GM12878 (cell line): ENCODE measurements around the gene ANAPC7. TPM values are rescaled to one million over a fixed set of nuclear protein-coding genes. Genes with fewer than 3 reads are reported as not detected.

ENCODE experiments used
- BHLHE40 ChIP-seq, 2 experiments: fragments of 450-650 bp in 1 of 2; IDR thresholded peaks; 2 replicates each; pipeline ENCODE4 v1.6.1; 2011 to 2017; ENCODE audit warnings: low read depth in 2 of 2, borderline replicate concordance in 1 of 2, improper control_type of control experiment in 1 of 2, low read length in 1 of 2, mild to moderate bottlenecking in 1 of 2
- HCFC1 ChIP-seq: fragments of 150-350 bp; IDR thresholded peaks from 2 replicates; pipeline ENCODE4 v1.6.1; 2014; ENCODE audit warnings: low read length
- IKZF1 ChIP-seq: fragments of 450-650 bp; conservative IDR thresholded peaks from 2 replicates; pipeline ENCODE4 v1.6.1; 2017; ENCODE audit warnings: antibody characterized with exemption, mild to moderate bottlenecking
- IKZF2 ChIP-seq, 2 experiments: fragments of 450-650 bp; IDR thresholded peaks; 2 replicates each; pipeline ENCODE4 v1.6.1; 2017; ENCODE audit warnings: mild to moderate bottlenecking in 2 of 2, moderate library complexity in 2 of 2
- MTA2 ChIP-seq: fragments of 450-650 bp; IDR thresholded peaks from 2 replicates; pipeline ENCODE4 v1.6.1; 2016; ENCODE audit warnings: low read depth, mild to moderate bottlenecking, moderate library complexity
- MTA3 ChIP-seq: IDR thresholded peaks from 2 replicates; pipeline ENCODE4 v1.6.1; 2012; ENCODE audit warnings: low read length, inconsistent platforms, borderline replicate concordance
- MXI1 ChIP-seq: fragments of 150-350 bp; IDR thresholded peaks from 2 replicates; pipeline ENCODE4 v1.6.1; 2011; ENCODE audit warnings: low read depth, mild to moderate bottlenecking, inconsistent platforms, low read length, improper control_type of control experiment
- MYB ChIP-seq: fragments of 150-350 bp; IDR thresholded peaks from 2 replicates; pipeline ENCODE4 v1.6.1; 2014; ENCODE audit warnings: mild to moderate bottlenecking, low read depth, low read length, borderline replicate concordance
- MYC ChIP-seq: IDR thresholded peaks from 2 replicates; pipeline ENCODE4 v1.6.1; 2011; ENCODE audit warnings: mild to moderate bottlenecking, low read length, moderate library complexity, inconsistent platforms; ENCODE audit not compliant: insufficient read depth, insufficient replicate concordance, insufficient read length, severe bottlenecking
- NBN ChIP-seq: fragments of 450-650 bp; IDR thresholded peaks from 2 replicates; pipeline ENCODE4 v1.6.1; 2016
- POLR2A ChIP-seq: IDR thresholded peaks from 2 replicates; pipeline ENCODE4 v1.6.1; 2011; ENCODE audit warnings: low read depth, mild to moderate bottlenecking, low read length
- POLR2AphosphoS5 ChIP-seq: IDR thresholded peaks from 2 replicates; pipeline ENCODE4 v1.6.1; 2011; ENCODE audit warnings: mild to moderate bottlenecking, low read length, inconsistent platforms
- RAD21 ChIP-seq: IDR thresholded peaks from 2 replicates; pipeline ENCODE4 v1.6.1; 2011; ENCODE audit warnings: mild to moderate bottlenecking, low read depth, low read length, moderate library complexity; ENCODE audit not compliant: insufficient read depth
- RUNX3 ChIP-seq: IDR thresholded peaks from 2 replicates; pipeline ENCODE4 v1.6.1; 2012; ENCODE audit warnings: low read length, inconsistent platforms
- SMC3 ChIP-seq: IDR thresholded peaks from 2 replicates; pipeline ENCODE4 v1.6.1; 2011; ENCODE audit warnings: low read length, improper control_type of control experiment, borderline replicate concordance
- STAT1 ChIP-seq: fragments of 450-650 bp; conservative IDR thresholded peaks from 2 replicates; pipeline ENCODE4 v1.6.1; 2014; ENCODE audit warnings: antibody characterized with exemption, mild to moderate bottlenecking
- TAF1 ChIP-seq: IDR thresholded peaks from 2 replicates; pipeline ENCODE4 v1.6.1; 2011; ENCODE audit warnings: mild to moderate bottlenecking, low read depth, low read length, borderline replicate concordance
- polyA plus RNA-seq, 11 experiments: library from polyadenylated mRNA; depleted of rRNA in 4 of 11; unstranded in 6 of 11; stranded (reverse) in 5 of 11; fragments of >200 nt; fragmentation: Nextera tagmentation in 4 of 11; fragmentation: Illumina TruSeq in 1 of 11; extraction: Ambion mirVana in 4 of 11; extraction: Trizol in 1 of 11; gene quantifications; 1 replicate in 1 of 11; 2 replicates in 10 of 11; pipeline versions ENCODE4 v1.2.1 to v1.2.3, GENCODE V29; 2011 to 2016; ENCODE audit warnings: inconsistent platforms in 2 of 11, missing spikeins in 2 of 11, low read depth in 1 of 11
- total RNA-seq, 4 experiments: library from RNA; depleted of rRNA in 3 of 4; stranded (reverse); fragments of >200 nt in 3 of 4; fragmentation: Illumina TruSeq in 1 of 4; extraction: Trizol in 1 of 4; gene quantifications; 2 replicates each; pipeline versions ENCODE4 v1.2.1 to v1.2.3, GENCODE V29; 2013 to 2021
- TF ChIP-seq, protein P1 (sequence below): IDR thresholded peaks from 2 replicates; pipeline ENCODE4 v1.6.1; 2012; ENCODE audit warnings: low read depth, low read length, improper control_type of control experiment
- TF ChIP-seq, protein P2 (sequence below): fragments of 450-650 bp; conservative IDR thresholded peaks from 2 replicates; pipeline ENCODE4 v1.6.1; 2017; ENCODE audit warnings: mild to moderate bottlenecking, moderate library complexity
- TF ChIP-seq, protein P3 (sequence below): fragments of 450-650 bp; formaldehyde crosslinking; IDR thresholded peaks from 2 replicates; pipeline ENCODE4 v1.4.0; 2022; ENCODE audit warnings: mild to moderate bottlenecking, moderate library complexity
- TF ChIP-seq, protein P4 (sequence below): fragments of 150-350 bp; IDR thresholded peaks from 2 replicates; pipeline ENCODE4 v1.6.1; 2016; ENCODE audit warnings: low read depth, low read length

Gene ANAPC7
- total and polyA plus RNA-seq, 10 of the 15 experiments (the other 5 are each of a cell fraction or from before 2014, with no cell fraction given) = 24.5 to 77.9 (median 58.6) TPM

DNA sequence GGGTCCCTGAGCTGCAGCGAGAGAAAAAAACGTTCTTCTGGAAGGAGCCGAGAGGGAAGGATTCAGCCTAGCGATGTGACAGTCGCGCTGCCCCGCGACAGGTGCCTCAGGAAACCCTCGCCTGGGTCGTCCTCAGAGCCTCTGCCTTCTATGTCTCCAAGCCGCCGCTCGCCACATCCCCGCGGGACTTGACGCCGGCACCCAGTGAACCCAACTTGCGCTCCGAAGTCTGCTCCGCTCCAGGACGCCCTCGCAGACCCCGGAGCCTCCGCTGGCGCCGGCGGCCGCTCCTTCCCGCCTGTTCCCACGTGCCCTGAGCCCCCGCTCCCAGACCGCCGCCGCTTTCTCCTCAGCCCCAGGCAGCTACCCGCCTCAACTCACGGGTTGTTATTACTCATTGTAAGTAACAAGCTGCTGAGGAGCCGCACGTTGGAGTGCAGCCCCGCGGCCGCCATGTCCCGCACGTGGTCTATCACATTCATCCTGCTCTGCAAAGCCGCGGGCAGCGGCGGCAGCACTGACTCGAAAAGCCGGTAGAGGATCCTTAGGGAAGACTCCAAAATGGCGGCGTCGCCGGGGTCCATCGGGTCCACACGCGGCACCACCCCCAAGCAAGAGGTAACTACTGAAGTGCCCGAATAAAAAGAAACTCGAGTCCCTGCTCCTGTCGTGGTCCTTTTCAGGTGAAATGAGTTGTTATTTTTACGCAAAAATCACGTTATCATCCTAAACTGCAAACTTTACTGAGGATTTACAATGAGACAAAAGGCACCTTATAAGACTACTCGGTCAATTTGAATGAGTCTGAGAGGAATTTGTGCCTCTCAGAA is at the start of gene ANAPC7 (continued):
- TF ChIP-seq MTA3 (peak; percentile 70; the same call in 1 of the 2 replicates), MXI1 (peak; percentile 93), MTA2 (no peak), BHLHE40 (IDR thresholded peaks at IDR 0.05; ENCODE audit: borderline replicate concordance in 1 of 2, low read depth in 2 of 2, low read length in 1 of 2) (peak in 1 of 2 experiments; percentile 69; a peak in 3 of 4 replicates), IKZF1 (peak; percentile 88), MYC (peak; percentile 79), POLR2A (peak; percentile 84), MYB (peak; percentile 95), NBN (peak; percentile 56; the same call in 1 of the 2 replicates), IKZF2 (IDR thresholded peaks at IDR 0.05) (peak; percentile 78 to 80; a peak in 3 of 4 replicates), HCFC1 (peak; percentile 57), SMC3 (no peak), POLR2AphosphoS5 (peak; percentile 91), STAT1 (0 out of 2 replicates have a peak, but pooled peaks have one; percentile 63), TAF1 (peak; percentile 82; the same call in 1 of the 2 replicates), RUNX3 (peak; percentile 18), RAD21 (no peak)
- TF ChIP-seq, protein P1, sequence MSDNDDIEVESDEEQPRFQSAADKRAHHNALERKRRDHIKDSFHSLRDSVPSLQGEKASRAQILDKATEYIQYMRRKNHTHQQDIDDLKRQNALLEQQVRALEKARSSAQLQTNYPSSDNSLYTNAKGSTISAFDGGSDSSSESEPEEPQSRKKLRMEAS = peak; percentile 59; the same call in 1 of the 2 replicates
- TF ChIP-seq, protein P2, sequence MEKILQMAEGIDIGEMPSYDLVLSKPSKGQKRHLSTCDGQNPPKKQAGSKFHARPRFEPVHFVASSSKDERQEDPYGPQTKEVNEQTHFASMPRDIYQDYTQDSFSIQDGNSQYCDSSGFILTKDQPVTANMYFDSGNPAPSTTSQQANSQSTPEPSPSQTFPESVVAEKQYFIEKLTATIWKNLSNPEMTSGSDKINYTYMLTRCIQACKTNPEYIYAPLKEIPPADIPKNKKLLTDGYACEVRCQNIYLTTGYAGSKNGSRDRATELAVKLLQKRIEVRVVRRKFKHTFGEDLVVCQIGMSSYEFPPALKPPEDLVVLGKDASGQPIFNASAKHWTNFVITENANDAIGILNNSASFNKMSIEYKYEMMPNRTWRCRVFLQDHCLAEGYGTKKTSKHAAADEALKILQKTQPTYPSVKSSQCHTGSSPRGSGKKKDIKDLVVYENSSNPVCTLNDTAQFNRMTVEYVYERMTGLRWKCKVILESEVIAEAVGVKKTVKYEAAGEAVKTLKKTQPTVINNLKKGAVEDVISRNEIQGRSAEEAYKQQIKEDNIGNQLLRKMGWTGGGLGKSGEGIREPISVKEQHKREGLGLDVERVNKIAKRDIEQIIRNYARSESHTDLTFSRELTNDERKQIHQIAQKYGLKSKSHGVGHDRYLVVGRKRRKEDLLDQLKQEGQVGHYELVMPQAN = peak; percentile 97
- TF ChIP-seq, protein P3, sequence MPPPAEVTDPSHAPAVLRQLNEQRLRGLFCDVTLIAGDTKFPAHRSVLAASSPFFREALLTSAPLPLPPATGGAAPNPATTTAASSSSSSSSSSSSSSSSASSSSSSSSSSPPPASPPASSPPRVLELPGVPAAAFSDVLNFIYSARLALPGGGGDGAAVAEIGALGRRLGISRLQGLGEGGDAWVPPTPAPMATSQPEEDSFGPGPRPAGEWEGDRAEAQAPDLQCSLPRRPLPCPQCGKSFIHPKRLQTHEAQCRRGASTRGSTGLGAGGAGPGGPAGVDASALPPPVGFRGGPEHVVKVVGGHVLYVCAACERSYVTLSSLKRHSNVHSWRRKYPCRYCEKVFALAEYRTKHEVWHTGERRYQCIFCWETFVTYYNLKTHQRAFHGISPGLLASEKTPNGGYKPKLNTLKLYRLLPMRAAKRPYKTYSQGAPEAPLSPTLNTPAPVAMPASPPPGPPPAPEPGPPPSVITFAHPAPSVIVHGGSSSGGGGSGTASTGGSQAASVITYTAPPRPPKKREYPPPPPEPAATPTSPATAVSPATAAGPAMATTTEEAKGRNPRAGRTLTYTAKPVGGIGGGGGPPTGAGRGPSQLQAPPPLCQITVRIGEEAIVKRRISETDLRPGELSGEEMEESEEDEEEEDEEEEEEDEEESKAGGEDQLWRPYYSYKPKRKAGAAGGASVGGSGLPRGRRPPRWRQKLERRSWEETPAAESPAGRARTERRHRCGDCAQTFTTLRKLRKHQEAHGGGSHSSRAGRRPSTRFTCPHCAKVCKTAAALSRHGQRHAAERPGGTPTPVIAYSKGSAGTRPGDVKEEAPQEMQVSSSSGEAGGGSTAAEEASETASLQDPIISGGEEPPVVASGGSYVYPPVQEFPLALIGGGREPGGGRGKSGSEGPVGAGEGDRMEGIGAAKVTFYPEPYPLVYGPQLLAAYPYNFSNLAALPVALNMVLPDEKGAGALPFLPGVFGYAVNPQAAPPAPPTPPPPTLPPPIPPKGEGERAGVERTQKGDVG (CRISPR knock-in tag) = no peak
- TF ChIP-seq, protein P4, sequence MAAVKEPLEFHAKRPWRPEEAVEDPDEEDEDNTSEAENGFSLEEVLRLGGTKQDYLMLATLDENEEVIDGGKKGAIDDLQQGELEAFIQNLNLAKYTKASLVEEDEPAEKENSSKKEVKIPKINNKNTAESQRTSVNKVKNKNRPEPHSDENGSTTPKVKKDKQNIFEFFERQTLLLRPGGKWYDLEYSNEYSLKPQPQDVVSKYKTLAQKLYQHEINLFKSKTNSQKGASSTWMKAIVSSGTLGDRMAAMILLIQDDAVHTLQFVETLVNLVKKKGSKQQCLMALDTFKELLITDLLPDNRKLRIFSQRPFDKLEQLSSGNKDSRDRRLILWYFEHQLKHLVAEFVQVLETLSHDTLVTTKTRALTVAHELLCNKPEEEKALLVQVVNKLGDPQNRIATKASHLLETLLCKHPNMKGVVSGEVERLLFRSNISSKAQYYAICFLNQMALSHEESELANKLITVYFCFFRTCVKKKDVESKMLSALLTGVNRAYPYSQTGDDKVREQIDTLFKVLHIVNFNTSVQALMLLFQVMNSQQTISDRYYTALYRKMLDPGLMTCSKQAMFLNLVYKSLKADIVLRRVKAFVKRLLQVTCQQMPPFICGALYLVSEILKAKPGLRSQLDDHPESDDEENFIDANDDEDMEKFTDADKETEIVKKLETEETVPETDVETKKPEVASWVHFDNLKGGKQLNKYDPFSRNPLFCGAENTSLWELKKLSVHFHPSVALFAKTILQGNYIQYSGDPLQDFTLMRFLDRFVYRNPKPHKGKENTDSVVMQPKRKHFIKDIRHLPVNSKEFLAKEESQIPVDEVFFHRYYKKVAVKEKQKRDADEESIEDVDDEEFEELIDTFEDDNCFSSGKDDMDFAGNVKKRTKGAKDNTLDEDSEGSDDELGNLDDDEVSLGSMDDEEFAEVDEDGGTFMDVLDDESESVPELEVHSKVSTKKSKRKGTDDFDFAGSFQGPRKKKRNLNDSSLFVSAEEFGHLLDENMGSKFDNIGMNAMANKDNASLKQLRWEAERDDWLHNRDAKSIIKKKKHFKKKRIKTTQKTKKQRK = 0 out of 2 replicates have a peak, but pooled peaks have one; percentile 16
